GM21576 (cell line): Measurements from ENCODE around the gene ANKRD66.

Source experiments
- ATAC-seq: cut with Tn5 transposase; IDR thresholded peaks from one replicate; pipeline ENCODE4 v1.9.1; 2021; ENCODE audit warnings: mild to moderate bottlenecking, moderate library complexity; ENCODE audit not compliant: unreplicated experiment

ANKRD66 gene

GRCh38 chr6:46789434-46790354 is 43.0 kb downstream of the ANKRD66 start:
- no peak for ATAC-seq

- no peak for ATAC-seq
Measured at GRCh38 chr6:46790355-46790874, 43.7 kb downstream of the ANKRD66 start.

GRCh38 chr6:46792635-46793034 is 45.9 kb downstream of the ANKRD66 start:
- no peak for ATAC-seq

- no peak for ATAC-seq
Measured at GRCh38 chr6:46793138-46793537, 46.4 kb downstream of the ANKRD66 start, which contains the start of gene MEP1A. Gene MEP1A (plus strand): TSS chr6:46793389. CDS start chr6:46793399, 10 bp downstream.

- ATAC-seq: no peak
Measured at GRCh38 chr6:46794068-46794467, 47.3 kb downstream of the ANKRD66 start.

GRCh38 chr6:46795816-46796215 is 49.1 kb downstream of the ANKRD66 start:
- ATAC-seq: no peak

- no peak for ATAC-seq
Measured at GRCh38 chr6:46796848-46797580, 50.3 kb downstream of the ANKRD66 start.

GRCh38 chr6:46799657-46800056 is 52.9 kb downstream of the ANKRD66 start:
- no peak for ATAC-seq

GRCh38 chr6:46808806-46809205 is 62.1 kb downstream of the ANKRD66 start:
- ATAC-seq: no peak
